VCaP (cell line): ENCODE data around the gene MT1X.
A peak's percentile ranks its signal among the peaks of the same experiment; 100 is the strongest.

Experiments
- H3K27ac ChIP-seq: fragments of 450-650 bp; 2 replicates; pipeline ENCODE4 v1.5.1; 2017
- CTCF ChIP-seq: fragments of 450-650 bp; conservative IDR thresholded peaks from 2 replicates; pipeline ENCODE4 v1.5.1; 2017; ENCODE audit warnings: mild to moderate bottlenecking, moderate library complexity

MT1X gene

DNA sequence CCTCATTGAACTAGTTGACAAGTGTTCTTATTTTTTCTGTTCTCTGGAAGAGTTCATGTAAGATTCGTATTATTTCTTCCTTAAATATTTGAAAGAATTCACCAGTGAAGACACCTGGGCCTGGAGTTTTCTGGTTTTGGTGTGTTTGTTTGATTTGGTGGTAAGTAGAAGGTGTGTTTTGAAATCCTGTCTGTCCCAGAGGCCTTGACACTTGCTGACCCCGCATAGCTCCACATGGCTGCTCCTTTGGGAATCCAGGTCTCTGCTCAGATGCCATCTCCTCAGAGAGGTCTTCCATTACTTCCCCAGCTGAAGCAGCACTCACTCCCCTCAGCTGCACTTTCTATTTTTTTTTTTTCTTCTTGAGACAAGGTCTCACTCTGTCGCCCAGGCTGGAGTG lies 41.9 kb downstream of the MT1X start:
- TF ChIP-seq CTCF: no peak
- H3K27ac ChIP-seq: no peak overlapping the region

DNA sequence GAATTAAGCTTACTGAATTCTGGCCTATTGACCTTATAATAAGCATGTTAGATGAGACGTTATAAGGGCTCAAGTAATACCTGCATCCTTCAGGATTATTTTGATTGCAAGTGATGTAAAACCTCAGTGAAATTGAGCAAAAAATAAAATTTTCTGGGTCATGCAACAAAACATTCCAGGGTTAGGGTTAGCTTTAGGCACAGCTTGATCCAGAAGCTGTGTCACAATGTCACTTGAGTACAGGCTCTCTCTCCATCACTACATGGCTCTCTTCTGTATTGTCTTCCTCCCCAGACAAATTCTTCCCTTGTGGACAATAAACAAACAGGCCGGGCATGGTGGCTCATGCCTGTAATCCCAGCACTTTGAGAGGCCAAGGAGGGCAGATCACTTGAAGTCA lies 44.0 kb downstream of the MT1X start:
- no peak for TF ChIP-seq CTCF
- no peak overlapping the region for H3K27ac ChIP-seq

GRCh38 chr16:56726926-56727325 lies 44.7 kb downstream of the MT1X start:
- TF ChIP-seq CTCF: no peak
- no peak overlapping the region for H3K27ac ChIP-seq

GRCh38 chr16:56728027-56728426 lies 45.8 kb downstream of the MT1X start:
- no peak for TF ChIP-seq CTCF
- H3K27ac ChIP-seq: no peak overlapping the region

DNA sequence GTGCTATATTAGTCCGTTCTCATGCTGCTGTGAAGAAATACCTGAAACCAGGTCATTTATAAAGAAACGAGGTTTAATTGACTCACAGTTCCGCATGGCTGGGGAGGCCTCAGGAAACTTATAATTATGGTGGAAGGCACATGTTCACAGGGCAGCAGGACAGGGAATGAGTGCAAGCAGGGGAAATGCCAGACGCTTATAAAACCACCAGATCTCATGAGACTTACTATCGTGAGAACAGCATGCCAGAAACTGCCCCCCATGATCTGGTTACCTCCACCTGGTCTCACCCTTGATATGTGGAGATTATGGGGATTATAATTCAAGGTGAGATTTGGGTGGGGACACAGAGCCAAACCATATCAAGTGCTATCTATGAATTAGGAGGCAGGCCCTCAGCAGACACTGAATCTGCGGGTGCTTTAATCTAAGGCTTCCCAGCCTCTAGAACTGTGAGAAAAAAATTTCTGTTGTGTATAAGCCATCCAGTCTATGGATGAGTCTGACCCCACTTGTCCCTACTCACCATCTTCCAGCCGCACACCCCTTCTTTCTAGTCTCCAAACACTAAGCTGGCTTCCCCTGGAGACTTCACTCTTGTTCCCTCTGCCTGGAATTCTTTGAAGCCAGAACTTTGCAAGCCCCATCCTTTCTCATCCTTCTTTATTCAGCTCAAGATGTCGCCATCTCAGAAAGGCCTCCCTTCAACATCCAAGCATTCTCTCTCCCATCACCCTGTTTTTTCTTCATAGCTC lies 46.9 kb downstream of the MT1X start:
- TF ChIP-seq CTCF: no peak

GRCh38 chr16:56729735-56730662 lies 47.7 kb downstream of the MT1X start, which contains the start of gene NUP93:
Gene NUP93 (plus strand): TSS chr16:56730129. CDS start chr16:56748248, 18,119 bp downstream.
- peak within 1 kb of the TSS; percentile 65 for H3K27ac ChIP-seq

More for the DNA sequence above, 46.9 kb downstream of the MT1X start:
- peak overlapping the region; percentile 65 for H3K27ac ChIP-seq

More at GRCh38 chr16:56729735-56730662, 47.7 kb downstream of the MT1X start, which contains the start of gene NUP93:
- TF ChIP-seq CTCF: no peak
